GM08714 (cell line): Measurements from ENCODE around the gene PTPN21.

Experiments used
- H3K4me3 ChIP-seq: fragments of 200-500 bp; sonication (Bioruptor generic); 2 replicates; pipeline ENCODE4 v1.5.1; 2014; ENCODE audit warnings: mild to moderate bottlenecking, low read length, inconsistent platforms
- ZNF274 ChIP-seq: IDR thresholded peaks from 2 replicates; pipeline ENCODE4 v1.6.1; 2012; ENCODE audit warnings: mild to moderate bottlenecking, low read depth, low read length

The PTPN21 gene

GRCh38 chr14:88554457-88555286 lies at the start of gene PTPN21:
Gene PTPN21 (minus strand): TSS chr14:88555007. CDS start chr14:88550417, 4,590 bp downstream.
- TF ChIP-seq ZNF274, result no peak
- H3K4me3 ChIP-seq, result peak within 1 kb of the TSS; percentile 47

- H3K4me3 ChIP-seq, result no peak overlapping the region
- no peak for TF ChIP-seq ZNF274
Measured at GRCh38 chr14:88604212-88604611, 49.4 kb upstream of the PTPN21 start.

- H3K4me3 ChIP-seq, result no peak overlapping the region; the same call in 1 of the 2 replicates
- TF ChIP-seq ZNF274, result no peak
Measured at GRCh38 chr14:88599761-88600439, 45.1 kb upstream of the PTPN21 start.

GRCh38 chr14:88599326-88599725 lies 44.5 kb upstream of the PTPN21 start:
- TF ChIP-seq ZNF274, result no peak

GRCh38 chr14:88598097-88598675 lies 43.4 kb upstream of the PTPN21 start:
- H3K4me3 ChIP-seq, result no peak overlapping the region
- no peak for TF ChIP-seq ZNF274

More at GRCh38 chr14:88599326-88599725, 44.5 kb upstream of the PTPN21 start:
- H3K4me3 ChIP-seq, result no peak overlapping the region; the same call in 1 of the 2 replicates

GRCh38 chr14:88597601-88598000 lies 42.8 kb upstream of the PTPN21 start:
- no peak overlapping the region for H3K4me3 ChIP-seq
- TF ChIP-seq ZNF274, result no peak

GRCh38 chr14:88597038-88597437 lies 42.2 kb upstream of the PTPN21 start:
- no peak overlapping the region for H3K4me3 ChIP-seq
- no peak for TF ChIP-seq ZNF274

GRCh38 chr14:88592031-88592430 lies 37.2 kb upstream of the PTPN21 start:
- no peak for TF ChIP-seq ZNF274
- no peak overlapping the region for H3K4me3 ChIP-seq

- no peak for TF ChIP-seq ZNF274
- H3K4me3 ChIP-seq, result no peak overlapping the region
Measured at GRCh38 chr14:88590173-88590572, 35.4 kb upstream of the PTPN21 start.

GRCh38 chr14:88588081-88588480 lies 33.3 kb upstream of the PTPN21 start:
- no peak overlapping the region for H3K4me3 ChIP-seq
- TF ChIP-seq ZNF274, result no peak

- no peak overlapping the region for H3K4me3 ChIP-seq
- TF ChIP-seq ZNF274, result no peak
Measured at GRCh38 chr14:88584451-88584850, 29.6 kb upstream of the PTPN21 start.

GRCh38 chr14:88576222-88576621 lies 21.4 kb upstream of the PTPN21 start:
- no peak for TF ChIP-seq ZNF274
- no peak overlapping the region for H3K4me3 ChIP-seq

- H3K4me3 ChIP-seq, result no peak overlapping the region
- no peak for TF ChIP-seq ZNF274
Measured at GRCh38 chr14:88572117-88572516, 17.3 kb upstream of the PTPN21 start.

GRCh38 chr14:88568196-88568595 lies 13.4 kb upstream of the PTPN21 start:
- H3K4me3 ChIP-seq, result no peak overlapping the region
- no peak for TF ChIP-seq ZNF274

- no peak for TF ChIP-seq ZNF274
- H3K4me3 ChIP-seq, result no peak overlapping the region
Measured at GRCh38 chr14:88565427-88565826, 10.6 kb upstream of the PTPN21 start.
